GM21717 (cell line): ENCODE measurements around the gene MTCH2.
"Not testable (repeated sequence)": the region's sequence is repeated elsewhere in the genome, so short reads cannot be mapped to it uniquely, and the experiment has no call there.

Experiments
- ATAC-seq: cut with Tn5 transposase; IDR thresholded peaks from one replicate; pipeline ENCODE4 v1.9.1; 2021; ENCODE audit warnings: mild to moderate bottlenecking, moderate library complexity; ENCODE audit not compliant: unreplicated experiment

The MTCH2 gene

DNA sequence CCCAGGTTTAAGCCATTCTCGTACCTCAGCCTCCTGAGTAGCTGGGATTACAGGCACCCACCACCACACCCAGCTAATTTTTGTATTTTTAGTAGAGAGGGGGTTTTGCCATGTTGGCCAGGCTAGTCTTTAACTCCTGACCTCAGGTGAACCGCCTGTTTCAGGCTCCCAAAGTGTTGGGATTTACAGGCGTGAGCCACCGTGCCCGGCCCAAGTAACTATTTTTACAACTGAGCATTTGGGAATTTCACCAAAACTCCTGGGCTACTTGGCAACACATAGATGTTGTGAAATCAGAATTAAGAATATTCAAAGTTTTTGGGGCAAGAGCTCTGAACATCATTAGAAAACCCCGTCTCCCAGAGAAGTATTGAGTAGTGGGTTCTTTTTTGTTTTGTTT is 1.9 kb downstream of the MTCH2 start:
- not testable (repeated sequence) for ATAC-seq

DNA sequence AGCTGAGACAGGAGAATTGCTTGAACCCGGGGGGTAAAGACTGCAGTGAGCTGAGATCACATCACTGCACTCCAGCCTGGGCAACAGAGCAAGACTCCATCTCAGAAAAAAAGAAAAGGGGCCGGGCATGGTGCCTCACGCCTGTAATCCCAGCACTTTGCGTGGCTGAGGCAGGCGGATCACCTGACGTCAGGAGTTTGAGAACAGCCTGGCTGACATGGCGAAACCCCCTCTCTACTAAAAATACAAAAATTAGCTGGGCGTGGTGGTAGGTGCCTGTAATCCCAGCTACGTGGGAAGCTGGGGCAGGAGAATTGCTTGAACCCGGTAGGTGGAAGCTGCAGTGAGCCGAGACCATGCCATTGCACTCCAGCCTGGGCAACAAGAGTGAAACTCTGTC is 6.0 kb downstream of the MTCH2 start:
- not testable (repeated sequence) for ATAC-seq

DNA sequence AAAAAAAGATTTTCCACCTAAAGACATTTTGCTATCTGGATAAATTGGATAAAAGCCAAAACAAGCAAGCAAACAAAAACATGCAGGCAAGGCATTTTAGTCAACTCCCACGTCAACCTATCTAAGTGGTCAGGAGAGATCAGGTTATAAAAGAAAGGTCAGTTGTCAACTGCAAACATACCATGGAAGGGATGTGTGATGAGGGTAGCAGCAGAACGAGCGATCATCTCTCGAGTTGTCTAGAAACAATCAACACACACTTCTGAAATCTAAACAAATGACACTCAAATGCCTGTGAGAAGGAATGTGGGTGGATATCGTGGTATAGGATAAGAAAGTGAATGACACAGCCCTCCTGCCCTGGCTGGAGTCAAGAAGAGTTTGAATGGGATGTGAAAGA is 10.9 kb downstream of the MTCH2 start:
- ATAC-seq = no peak

DNA sequence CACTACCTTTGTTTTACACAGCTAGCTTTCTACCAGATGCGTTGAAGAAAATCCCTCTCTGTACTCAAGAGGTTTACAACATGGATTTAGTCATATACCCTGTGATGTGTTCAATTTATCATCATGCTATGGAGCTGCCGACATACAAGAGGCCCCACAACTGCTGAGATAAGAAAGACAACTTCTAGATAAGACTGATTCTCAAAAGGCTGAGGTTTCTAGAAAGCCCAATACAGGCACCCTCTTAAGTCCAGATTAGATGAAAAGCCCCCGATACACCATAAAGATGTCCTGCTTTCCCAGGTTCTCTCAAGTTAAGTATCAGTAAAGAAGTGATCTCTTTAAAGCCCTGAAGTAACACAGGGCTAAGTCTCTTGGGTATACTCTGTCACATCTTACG is 14.3 kb downstream of the MTCH2 start:
- no peak for ATAC-seq

DNA sequence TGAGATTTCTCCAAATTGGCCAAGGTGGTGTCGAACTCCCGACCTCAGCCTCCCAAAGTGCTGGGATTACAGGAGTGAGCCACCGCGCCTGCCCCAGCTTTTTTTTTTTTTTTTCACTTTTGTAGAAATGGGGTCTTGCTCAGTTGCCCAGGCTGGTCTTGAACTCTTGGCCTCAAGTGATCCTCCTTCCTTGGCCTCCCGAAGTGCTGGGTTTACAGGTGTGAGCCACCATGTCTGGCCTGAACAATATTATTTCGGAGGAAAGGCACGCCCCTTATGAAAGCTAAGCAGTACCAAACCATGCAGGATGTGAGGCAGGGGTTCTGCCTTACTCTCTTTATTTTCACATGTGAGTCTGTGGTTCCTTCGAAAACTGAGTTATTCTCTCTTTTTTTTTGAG is 16.1 kb downstream of the MTCH2 start:
- ATAC-seq = no peak

DNA sequence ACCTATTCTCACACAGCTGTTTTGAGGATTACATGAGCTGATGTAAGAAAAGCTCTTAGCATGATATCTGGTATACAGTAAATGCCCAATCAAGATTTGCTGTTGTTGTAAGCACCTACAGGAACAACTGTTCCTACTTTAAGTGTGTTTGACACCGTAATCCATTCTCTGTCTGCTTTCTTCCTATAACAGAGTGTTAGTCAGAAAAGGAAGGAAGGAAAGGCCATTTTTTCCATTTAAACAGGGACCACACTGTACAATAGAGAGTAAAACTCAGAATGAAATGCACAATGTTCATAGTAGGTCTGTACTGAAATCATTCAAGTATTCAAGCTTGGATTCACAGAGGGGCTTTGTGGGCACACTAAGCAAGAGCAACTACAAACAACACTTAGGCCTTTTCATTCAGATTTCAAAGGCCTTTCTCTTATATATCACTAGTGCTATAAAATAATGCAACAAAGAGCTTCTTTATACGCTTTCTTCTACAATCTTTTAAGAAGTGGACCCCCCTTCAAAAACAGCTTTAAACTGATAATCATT is 21.5 kb downstream of the MTCH2 start:
- ATAC-seq = no peak

DNA sequence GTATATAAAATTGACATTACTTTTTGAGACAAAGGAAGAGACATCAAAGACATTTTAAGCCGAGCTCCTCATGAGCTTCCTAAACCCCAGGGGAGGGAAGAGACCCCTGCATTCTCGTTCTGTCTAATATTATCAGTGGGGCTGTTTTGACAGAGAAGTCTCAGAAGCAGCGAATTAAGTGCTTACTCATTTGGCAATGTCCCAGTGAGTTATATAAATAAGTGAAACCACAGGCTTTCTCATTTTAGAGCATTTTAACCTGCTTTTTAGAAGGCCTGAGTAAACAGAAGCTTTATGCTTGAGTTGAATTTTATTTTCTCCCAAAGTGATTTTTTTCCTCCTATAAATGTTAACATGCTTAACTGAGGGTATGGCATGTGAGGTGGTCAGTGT is 24.9 kb downstream of the MTCH2 start:
- no peak for ATAC-seq

DNA sequence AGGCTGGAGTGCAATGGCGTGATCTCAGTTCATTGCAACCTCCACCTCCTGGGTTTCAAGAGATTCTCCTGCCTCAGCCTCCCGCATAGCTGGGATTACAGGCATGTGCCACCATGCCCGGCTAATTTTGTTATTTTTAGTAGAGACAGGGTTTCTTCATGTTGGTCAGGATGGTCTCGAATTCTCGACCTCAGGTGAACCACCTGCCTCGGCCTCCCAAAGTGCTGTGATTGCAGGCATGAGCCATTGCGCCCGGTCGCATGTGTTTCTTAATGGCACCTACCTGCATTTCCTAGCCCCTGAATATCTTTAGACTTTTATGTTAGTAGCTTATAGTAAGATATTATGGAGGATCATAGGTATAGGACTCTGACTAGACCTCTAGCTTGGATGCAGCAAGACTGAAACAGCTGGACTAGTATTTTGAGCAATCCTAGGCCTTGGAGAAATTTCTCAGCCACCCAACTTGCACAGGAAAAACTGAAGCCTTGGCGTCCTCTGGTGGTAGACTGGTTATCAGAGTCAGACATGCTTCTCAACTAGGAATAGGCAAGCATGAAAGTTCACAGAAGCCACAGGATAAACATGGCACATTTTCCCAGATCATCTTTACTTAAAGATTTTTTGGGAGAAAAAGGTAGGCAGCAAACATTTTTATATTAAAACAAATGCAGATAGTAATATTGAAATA is 25.5 kb downstream of the MTCH2 start:
- ATAC-seq = no peak

DNA sequence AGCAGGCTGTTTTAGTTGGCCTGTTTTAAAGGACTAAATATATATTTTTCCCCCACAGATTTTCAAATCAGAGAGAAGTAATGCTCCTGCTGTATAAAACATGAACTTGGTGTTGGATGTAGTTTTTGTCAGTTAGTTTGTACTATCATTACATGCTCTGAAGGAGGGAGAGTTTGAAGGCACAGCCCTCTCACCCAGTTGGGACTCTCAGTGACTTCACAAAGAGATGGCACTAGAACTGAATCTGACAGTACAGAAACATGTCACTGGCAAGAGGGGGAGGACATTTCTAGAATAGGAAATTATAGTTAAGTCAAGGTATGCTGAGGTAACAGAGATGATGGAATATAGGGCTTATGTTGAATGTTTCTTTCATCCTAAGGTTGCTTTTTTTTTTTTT is 27.1 kb downstream of the MTCH2 start:
- no peak for ATAC-seq

DNA sequence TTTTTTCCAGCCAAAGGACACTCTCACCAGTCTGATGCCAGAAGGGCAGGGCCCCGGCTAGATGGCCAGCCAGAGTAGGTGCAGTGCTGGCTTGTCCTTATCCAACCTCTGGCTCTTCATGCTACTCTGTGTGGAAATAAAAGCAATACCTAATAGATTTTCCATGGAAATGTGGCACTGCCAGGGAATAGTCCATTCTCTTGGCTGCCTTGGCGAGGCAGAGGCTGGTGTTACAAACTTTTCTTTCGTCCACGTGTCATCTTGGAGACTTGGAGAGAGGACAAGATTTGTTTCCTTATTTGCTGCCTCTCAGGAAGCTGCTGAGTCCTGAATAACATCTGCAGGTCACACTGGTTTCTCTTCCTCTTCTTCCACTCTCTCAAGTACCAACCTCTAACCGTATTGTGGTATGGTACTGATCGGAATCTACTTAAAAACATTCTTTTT is 31.0 kb downstream of the MTCH2 start:
- no peak for ATAC-seq

DNA sequence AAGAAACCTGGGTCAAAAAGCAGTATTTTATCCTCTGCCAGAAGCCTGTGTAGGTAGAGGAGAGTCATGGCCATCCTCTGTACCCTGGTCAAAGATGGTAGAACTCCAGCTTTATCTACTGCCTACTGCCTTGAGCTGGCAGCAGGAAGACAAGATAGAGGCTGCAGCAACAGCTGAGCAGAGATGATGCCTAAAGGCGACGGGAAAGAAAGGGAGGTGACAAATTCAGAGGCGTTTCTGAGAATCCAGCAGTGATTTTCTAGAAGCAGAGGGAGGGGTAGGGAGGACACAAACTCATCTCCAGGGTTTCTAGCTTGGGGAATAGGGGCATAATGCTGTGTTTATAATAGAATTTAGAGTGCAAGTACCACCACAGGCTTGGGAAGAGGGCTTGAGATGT is 32.7 kb downstream of the MTCH2 start:
- no peak for ATAC-seq

DNA sequence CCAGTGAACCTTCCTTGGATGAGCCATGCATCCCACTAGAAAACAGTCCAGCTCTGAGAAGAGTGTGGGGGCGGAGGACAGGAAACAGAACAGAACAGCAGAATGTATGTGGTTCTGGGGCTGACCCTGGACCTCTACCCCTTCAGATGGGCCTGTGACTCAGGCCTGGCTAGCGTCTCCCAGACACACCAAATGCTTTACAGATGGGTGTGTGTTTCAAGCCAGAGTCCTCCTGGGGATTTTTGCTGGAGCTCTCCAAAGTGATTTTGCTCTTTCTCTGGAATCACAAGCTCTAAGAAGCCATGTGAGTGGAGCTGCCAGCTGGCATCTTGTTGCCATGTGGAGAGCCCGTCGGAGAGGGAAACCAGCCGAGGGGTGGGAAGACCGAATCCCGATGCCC is 35.0 kb downstream of the MTCH2 start:
- no peak for ATAC-seq

DNA sequence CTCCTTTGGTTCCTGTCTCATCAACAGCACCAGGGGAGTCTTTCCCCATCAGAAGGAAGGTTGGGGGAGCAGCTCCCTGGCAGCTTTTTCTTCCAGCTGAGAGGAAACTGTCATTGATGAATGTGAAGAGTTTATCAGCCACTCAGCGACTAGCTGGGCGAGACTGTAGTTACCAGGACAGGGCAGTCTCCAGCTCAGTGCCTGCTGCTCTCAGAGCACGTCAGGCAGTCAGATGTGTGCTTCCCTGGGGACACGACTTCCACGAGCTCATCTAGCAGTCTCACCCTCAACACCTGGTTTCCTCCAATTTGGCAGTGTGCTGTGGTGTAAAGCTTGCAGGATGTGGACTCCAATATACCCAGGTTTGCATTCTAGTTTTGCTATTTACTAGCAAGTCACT is 35.6 kb downstream of the MTCH2 start:
- no peak for ATAC-seq

DNA sequence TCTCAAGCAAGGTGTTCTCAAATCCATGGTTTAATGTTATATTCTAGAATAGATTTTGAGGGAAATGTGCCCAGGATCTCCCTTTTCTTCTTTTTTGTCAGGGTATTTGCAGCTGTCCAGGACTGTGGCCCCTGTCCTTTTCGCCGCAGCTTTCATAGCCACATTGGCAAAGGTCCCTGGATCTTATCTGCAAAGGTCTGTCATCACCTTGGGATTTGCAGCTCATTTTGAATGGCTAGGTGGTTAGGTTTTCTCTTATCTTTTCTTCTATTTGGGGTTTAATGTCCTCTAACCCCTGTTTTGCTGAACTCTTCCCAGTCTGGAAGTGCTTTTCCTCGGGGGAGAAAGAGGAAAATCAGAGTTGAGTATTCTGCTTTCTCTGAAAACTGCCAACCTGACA is 36.4 kb downstream of the MTCH2 start:
- ATAC-seq = no peak

DNA sequence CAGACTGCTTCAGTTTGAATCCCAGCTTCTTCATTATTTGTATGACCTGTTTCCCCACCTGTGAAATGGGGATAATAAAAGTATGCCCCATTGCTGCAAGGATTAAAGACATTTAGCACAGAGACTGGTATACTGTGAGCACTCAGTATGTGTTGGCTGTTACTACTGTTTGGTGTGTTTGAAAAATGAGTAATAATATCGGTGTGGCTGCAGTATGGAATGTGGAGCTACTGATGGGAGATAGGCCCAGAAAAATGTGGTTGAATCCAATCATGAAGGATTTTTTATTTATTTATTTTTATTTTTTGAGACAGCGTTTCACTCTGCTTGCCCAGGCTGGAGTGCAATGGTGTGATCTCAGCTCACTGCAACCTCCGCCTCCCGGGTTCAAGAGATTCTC is 39.1 kb downstream of the MTCH2 start:
- no peak for ATAC-seq

DNA sequence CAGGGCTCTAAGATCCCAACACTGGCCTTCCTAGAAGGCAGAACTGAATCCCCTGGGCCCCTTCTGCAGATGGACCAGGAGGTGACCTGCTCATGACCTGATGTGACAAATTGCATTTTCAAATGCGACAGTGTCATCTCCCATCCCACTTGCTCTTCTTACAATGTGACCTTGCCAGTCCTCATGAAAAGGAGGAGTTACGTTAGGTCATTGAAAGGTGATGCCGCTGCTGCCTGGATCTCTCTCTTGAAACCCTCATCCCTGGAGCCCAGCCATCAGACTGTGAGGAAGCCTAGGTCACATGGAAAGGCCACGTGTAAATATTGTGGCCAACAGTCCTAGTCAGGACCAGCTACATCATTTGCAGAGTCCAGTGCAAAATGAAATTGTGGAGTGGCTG is 42.5 kb downstream of the MTCH2 start:
- ATAC-seq = no peak

DNA sequence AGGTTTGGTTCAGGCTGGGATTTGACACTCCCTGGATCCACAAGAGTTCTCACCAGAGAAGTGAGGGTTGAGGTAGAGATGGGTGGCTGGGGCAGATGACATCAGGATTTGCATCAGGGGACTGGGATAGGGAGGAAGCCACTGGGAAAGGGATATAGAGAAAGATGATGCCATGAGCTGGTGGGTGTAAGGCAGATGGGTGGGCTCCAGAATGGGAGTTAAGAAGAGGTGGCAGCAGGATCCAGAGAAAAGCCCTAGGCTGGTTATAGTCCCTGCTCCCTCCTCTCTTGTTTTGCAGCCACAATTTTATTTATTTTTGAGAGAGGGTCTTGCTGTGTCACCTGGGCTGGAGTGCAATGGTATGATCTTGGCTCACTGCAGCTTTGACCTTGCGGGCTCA is 46.4 kb downstream of the MTCH2 start:
- ATAC-seq = no peak

DNA sequence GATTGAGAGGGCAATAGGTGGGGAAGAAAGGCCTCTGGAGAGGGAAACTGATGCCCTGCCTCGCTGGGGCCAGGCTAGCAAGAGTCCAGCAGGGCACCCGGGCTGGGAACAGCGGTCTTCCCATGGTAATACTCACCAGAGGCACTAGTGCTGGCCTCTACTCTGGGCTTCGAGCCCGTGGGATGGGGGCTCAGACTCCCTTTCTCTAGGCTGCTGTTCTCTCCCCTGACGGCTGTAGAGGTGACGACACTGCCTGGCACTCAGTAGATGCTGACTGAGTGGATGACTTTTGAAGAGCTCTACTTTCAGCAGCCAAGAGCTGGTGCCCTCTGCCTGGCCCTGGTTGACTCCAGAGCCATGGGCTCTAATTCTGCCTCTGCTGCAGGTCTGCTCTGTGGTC is 47.3 kb downstream of the MTCH2 start:
- no peak for ATAC-seq

DNA sequence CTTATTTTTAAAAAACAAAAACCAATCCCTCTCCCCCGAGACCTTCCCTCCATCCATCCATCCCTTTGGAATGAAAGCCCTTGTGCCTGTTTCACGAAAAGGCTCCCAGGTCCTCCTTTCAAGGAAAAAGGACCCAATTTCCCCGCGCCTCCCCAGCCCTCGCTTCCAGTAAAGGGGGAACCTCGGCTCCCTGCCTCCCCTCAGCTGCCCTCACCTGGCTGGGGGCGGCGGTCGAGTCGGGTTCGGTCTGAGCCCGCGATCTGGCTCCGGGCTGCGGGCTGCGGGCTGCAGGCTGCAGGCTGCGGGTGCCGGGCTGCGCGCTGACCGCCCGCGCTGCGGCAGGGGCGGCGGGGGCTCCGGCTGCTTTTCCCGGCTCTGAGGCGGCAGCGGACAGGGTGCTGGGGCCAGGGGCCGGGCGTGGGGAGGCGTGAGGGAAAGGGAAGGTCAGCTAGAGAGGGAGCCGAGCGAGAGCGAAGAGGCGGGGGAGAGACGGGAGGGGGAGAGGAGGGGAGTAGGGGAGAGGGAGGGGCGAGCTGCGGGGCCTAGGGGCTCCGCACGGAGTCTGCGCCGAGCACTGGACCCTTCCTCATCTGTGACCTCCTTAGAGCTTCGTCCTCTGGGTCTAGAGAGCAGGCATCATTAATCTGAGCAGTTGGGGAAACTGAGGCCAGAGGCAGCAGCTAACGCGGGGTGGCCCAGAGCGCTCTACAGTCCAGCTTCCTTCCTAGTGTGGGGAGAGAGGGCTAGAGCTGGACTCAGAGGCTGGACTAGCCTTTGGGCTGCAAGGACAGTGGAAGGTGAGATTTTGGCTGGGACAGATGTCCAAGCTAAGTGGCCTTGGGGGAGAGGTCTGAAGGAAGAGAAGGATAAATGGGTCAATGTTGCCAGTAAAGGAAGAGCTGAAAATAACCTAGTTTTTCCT is 48.2 kb downstream of the MTCH2 start, which contains the start of gene C1QTNF4:
TSS of gene C1QTNF4 (minus strand) at position 478 of the 922 bp plus-strand sequence. CDS start 3,601 bp downstream, outside the sequence.
- no peak for ATAC-seq

DNA sequence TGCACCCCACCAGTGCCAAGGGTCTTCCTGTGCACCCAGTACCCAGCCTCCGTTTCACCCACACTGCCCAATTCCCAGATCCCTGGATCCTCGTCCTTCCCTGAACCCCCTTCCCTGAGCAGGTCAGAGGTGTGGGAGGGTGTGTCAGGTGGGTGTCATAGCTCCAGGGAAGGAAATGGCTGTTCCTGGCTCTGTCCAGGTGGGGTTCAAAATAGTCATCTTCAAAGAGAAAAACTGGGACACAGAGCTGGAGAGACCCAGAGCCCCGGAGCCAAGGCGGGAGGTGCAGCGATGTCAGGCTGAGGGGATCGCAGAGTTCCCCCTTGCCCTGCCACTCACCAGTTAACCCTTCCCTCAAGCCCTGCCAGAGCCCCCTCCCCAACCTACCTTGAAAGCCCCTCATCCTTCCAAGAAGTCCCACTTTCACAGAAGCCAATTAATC is 48.8 kb downstream of the MTCH2 start:
- ATAC-seq = no peak

DNA sequence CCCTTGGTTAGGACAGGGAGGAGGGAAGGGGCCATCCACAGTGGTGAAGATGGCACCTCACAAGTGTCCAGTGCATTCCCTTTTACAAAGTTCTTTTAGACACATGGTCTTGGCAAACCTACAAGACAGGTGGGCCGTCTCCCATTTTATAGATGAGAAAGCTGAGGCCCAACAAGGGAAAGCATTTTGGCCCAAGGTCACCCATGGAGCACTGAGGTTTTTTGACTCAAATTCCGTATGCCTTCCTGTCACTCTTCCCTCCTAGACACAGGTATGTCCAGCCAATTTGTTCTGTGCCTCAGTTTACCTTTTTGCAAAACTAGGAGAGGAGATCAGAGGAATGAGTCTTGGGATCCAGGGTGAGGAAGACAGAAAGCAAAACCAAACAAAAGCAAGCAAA is 49.4 kb downstream of the MTCH2 start:
- no peak for ATAC-seq

DNA sequence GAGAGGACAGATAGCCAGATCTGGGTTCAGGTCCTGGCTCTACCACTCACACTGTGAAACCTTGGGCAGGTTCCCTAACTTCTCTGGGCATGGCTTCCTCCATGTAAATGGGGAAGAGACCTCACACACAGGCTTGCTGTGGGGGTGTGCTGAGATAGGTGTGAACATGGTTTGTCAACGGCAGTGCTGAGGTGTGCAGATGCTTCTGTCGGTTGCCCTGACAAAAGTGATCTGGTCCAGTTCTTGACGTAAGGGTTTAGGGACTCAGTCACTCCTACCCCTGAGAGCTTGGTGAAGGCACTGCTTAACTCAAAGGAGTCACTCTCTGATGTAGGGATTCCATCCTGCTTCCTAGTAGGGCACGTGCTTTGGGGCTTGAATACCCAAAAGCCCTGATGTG is 50.1 kb downstream of the MTCH2 start:
- ATAC-seq = no peak
